H1 (cell line): ENCODE measurements around the gene MTCH1. TPM values are rescaled to one million over a fixed set of nuclear protein-coding genes. Genes with fewer than 3 reads are reported as not detected.

ENCODE experiments used
- CTCF ChIA-PET: fragments of 300-600 bp; sonication (Branson Sonifier 250); formaldehyde crosslinking; loops from one replicate; lab custom pipeline; 2021; ENCODE audit not compliant: partially characterized antibody; lab: Charles Lee
- POLR2A ChIA-PET: fragments of 300-600 bp; sonication (Branson Sonifier 250); formaldehyde crosslinking; loops from one replicate; lab custom pipeline; 2021; ENCODE audit warnings: inconsistent platforms; ENCODE audit not compliant: partially characterized antibody; lab: Charles Lee
- DNase-seq, 2 experiments: peaks; one replicate each; pipeline versions ENCODE4 v3.0.0 to v3.0.0-alpha.2; 2010 to 2022; ENCODE audit warnings: low spot score in 2 of 2, low read depth in 1 of 2, mixed read lengths in 1 of 2
- FAIRE-seq: peaks from 2 replicates; lab custom pipeline; 2011; peaks lifted over from hg19 to GRCh38; lab: Jason Lieb, UNC
- H2AFZ ChIP-seq: 2 replicates; pipeline ENCODE4 v1.8.1; 2012; ENCODE audit warnings: low read length, inconsistent platforms
- H2AK5ac ChIP-seq: 2 replicates; pipeline ENCODE4 v1.6.1; 2013; ENCODE audit warnings: low read depth, low read length
- H2BK120ac ChIP-seq: replicated peaks from 2 replicates; pipeline ENCODE3; 2013; ENCODE audit warnings: low read depth, low read length, inconsistent platforms
- H2BK12ac ChIP-seq: 2 replicates; pipeline ENCODE4 v1.6.1; 2013; ENCODE audit warnings: low read depth, low read length
- H2BK15ac ChIP-seq: 2 replicates; pipeline ENCODE4 v1.6.1; 2013; ENCODE audit warnings: low read length
- H2BK20ac ChIP-seq: 2 replicates; pipeline ENCODE4 v1.6.1; 2013; ENCODE audit warnings: low read length
- H2BK5ac ChIP-seq: 2 replicates; pipeline ENCODE4 v1.6.1; 2013; ENCODE audit warnings: low read depth, low read length
- H3K14ac ChIP-seq: 2 replicates; pipeline ENCODE4 v1.6.1; 2013; ENCODE audit warnings: inconsistent platforms; ENCODE audit not compliant: insufficient read length
- H3K18ac ChIP-seq: 2 replicates; pipeline ENCODE4 v1.6.1; 2013; ENCODE audit warnings: low read length; ENCODE audit errors: extremely low read depth
- H3K23ac ChIP-seq: 2 replicates; pipeline ENCODE4 v1.6.1; 2013; ENCODE audit warnings: inconsistent platforms; ENCODE audit not compliant: insufficient read length
- H3K23me2 ChIP-seq: 2 replicates; pipeline ENCODE4 v1.6.1; 2013; ENCODE audit warnings: low read depth, low read length
- H3K27ac ChIP-seq: 2 replicates; pipeline ENCODE4 v1.6.1; 2011; ENCODE audit warnings: low read depth, low read length, inconsistent platforms
- H3K27me3 ChIP-seq, 4 experiments: replicated peaks in 1 of 4; 1 replicate in 1 of 4; 2 replicates in 3 of 4; pipeline versions ENCODE4 v1.6.1 to v1.8.1; 2011 to 2013; ENCODE audit warnings: low read length in 3 of 4, mild to moderate bottlenecking in 3 of 4, inconsistent platforms in 2 of 4, mixed read lengths in 2 of 4, moderate library complexity in 1 of 4; ENCODE audit not compliant: control insufficient read depth in 3 of 4, insufficient read depth in 3 of 4; ENCODE audit errors: extremely low read depth in 1 of 4
- H3K36me3 ChIP-seq, 4 experiments: 2 replicates each; pipeline versions ENCODE4 v1.6.1 to v1.8.1; 2011 to 2013; ENCODE audit warnings: mild to moderate bottlenecking in 4 of 4, low read length in 3 of 4, moderate library complexity in 2 of 4, control low read depth in 1 of 4, inconsistent platforms in 1 of 4; ENCODE audit not compliant: insufficient read depth in 4 of 4, control insufficient read depth in 2 of 4
- H3K4ac ChIP-seq: replicated peaks from 2 replicates; pipeline ENCODE3; 2013; ENCODE audit warnings: low read length, low read depth, mixed read lengths, inconsistent platforms; ENCODE audit not compliant: insufficient read length
- H3K4me1 ChIP-seq, 4 experiments: replicated peaks in 1 of 4; 1 replicate in 1 of 4; 2 replicates in 3 of 4; pipeline versions ENCODE4 v1.6.1 to v1.8.1; 2011 to 2013; ENCODE audit warnings: low read length in 3 of 4, inconsistent platforms in 2 of 4, mixed read lengths in 1 of 4; ENCODE audit not compliant: insufficient read depth in 4 of 4, control insufficient read depth in 3 of 4
- H3K4me2 ChIP-seq, 2 experiments: 2 replicates each; pipeline versions ENCODE4 v1.6.1 to v1.8.1; 2011 to 2013; ENCODE audit warnings: low read depth in 2 of 2, low read length in 2 of 2, control low read depth in 1 of 2, inconsistent platforms in 1 of 2, mild to moderate bottlenecking in 1 of 2; ENCODE audit not compliant: insufficient read depth in 1 of 2
- H3K4me3 ChIP-seq, 4 experiments: fragments of 200-600, 300-600 bp in 1 of 4; sonication (generic), shearing (Covaris generic), sonication (Bioruptor Twin) in 1 of 4; 2 replicates each; pipeline versions ENCODE4 v1.5.1 to v1.8.1; 2011 to 2016; ENCODE audit warnings: low read length in 4 of 4, low read depth in 3 of 4, control low read depth in 2 of 4, inconsistent platforms in 2 of 4, mild to moderate bottlenecking in 2 of 4, mixed read lengths in 1 of 4, moderate library complexity in 1 of 4; ENCODE audit not compliant: insufficient read depth in 2 of 4; ENCODE audit errors: extremely low read depth in 1 of 4
- H3K56ac ChIP-seq: replicated peaks from 2 replicates; pipeline ENCODE3; 2013; ENCODE audit warnings: low read depth, mild to moderate bottlenecking, mixed read lengths, low read length, inconsistent platforms; ENCODE audit not compliant: insufficient read length
- H3K79me1 ChIP-seq: 2 replicates; pipeline ENCODE4 v1.6.1; 2013; ENCODE audit warnings: low read depth, low read length, control low read depth
- H3K79me2 ChIP-seq, 2 experiments: 2 replicates each; pipeline versions ENCODE4 v1.6.1 to v1.8.1; 2012 to 2013; ENCODE audit warnings: low read length in 2 of 2, mild to moderate bottlenecking in 2 of 2, inconsistent platforms in 1 of 2; ENCODE audit not compliant: insufficient read depth in 2 of 2, control insufficient read depth in 1 of 2
- H3K9ac ChIP-seq, 4 experiments: replicated peaks in 1 of 4; 1 replicate in 1 of 4; 2 replicates in 3 of 4; pipeline versions ENCODE4 v1.6.1 to v1.8.1; 2011 to 2013; ENCODE audit warnings: low read depth in 3 of 4, low read length in 3 of 4, control low read depth in 2 of 4, mild to moderate bottlenecking in 2 of 4, moderate library complexity in 2 of 4, inconsistent platforms in 1 of 4; ENCODE audit errors: extremely low read depth in 1 of 4
- H3K9me3 ChIP-seq, 2 experiments: 2 replicates each; pipeline versions ENCODE4 v1.6.1 to v1.8.1; 2012 to 2013; ENCODE audit warnings: mild to moderate bottlenecking in 2 of 2, moderate library complexity in 2 of 2, control low read depth in 1 of 2, inconsistent platforms in 1 of 2, low read depth in 1 of 2, low read length in 1 of 2, mixed read lengths in 1 of 2; ENCODE audit not compliant: insufficient read depth in 2 of 2
- H4K20me1 ChIP-seq, 2 experiments: replicated peaks in 1 of 2; 2 replicates each; pipeline versions ENCODE3 to v1.8.1; 2011 to 2013; ENCODE audit warnings: inconsistent platforms in 2 of 2, low read length in 2 of 2, mild to moderate bottlenecking in 1 of 2; ENCODE audit not compliant: insufficient read depth in 2 of 2, control insufficient read depth in 1 of 2
- H4K5ac ChIP-seq: 2 replicates; pipeline ENCODE4 v1.6.1; 2013; ENCODE audit warnings: low read length, low read depth, mixed read lengths, inconsistent platforms; ENCODE audit not compliant: insufficient read length
- H4K8ac ChIP-seq: 2 replicates; pipeline ENCODE4 v1.8.0; 2013; ENCODE audit warnings: mild to moderate bottlenecking, moderate library complexity, low read length, inconsistent platforms; ENCODE audit not compliant: insufficient read depth; ENCODE audit errors: extremely low read depth
- H4K91ac ChIP-seq: replicated peaks from 2 replicates; pipeline ENCODE3; 2013; ENCODE audit warnings: low read length, mixed read lengths, inconsistent platforms; ENCODE audit not compliant: insufficient read length
- BACH1 ChIP-seq: IDR thresholded peaks from 2 replicates; pipeline ENCODE4 v1.6.1; 2012; ENCODE audit warnings: low read length, improper control_type of control experiment
- CHD2 ChIP-seq: IDR thresholded peaks from 2 replicates; pipeline ENCODE4 v1.6.1; 2012; ENCODE audit warnings: low read length, improper control_type of control experiment
- FOSL1 ChIP-seq: IDR thresholded peaks from 2 replicates; pipeline ENCODE4 v1.6.1; 2011; ENCODE audit warnings: mild to moderate bottlenecking, low read depth, low read length, moderate library complexity; ENCODE audit not compliant: insufficient read depth
- KDM1A ChIP-seq: fragments of 200-600, 300-600 bp; sonication (generic); IDR thresholded peaks from 2 replicates; pipeline ENCODE4 v1.7.1; 2016; ENCODE audit warnings: mild to moderate bottlenecking, low read length, borderline replicate concordance
- PHF8 ChIP-seq: fragments of 200-600 bp; sonication (generic); conservative IDR thresholded peaks from 2 replicates; pipeline ENCODE4 v1.7.1; 2012; ENCODE audit warnings: low read depth, mild to moderate bottlenecking, inconsistent platforms, low read length, moderate library complexity
- RXRA ChIP-seq: IDR thresholded peaks from 2 replicates; pipeline ENCODE4 v1.6.1; 2011; ENCODE audit warnings: low read depth, mild to moderate bottlenecking, low read length, moderate library complexity; ENCODE audit not compliant: insufficient read depth
- SP4 ChIP-seq: IDR thresholded peaks from 2 replicates; pipeline ENCODE4 v1.6.1; 2012; ENCODE audit warnings: low read length, inconsistent platforms
- SUZ12 ChIP-seq: fragments of 200-600 bp; sonication (generic); IDR thresholded peaks from 2 replicates; pipeline ENCODE4 v1.6.1; 2012; ENCODE audit warnings: mild to moderate bottlenecking, inconsistent platforms, low read length, moderate library complexity, mixed read lengths
- ZNF274 ChIP-seq: IDR thresholded peaks from 2 replicates; pipeline ENCODE4 v1.7.0; 2012; ENCODE audit warnings: low read length, borderline replicate concordance; ENCODE audit errors: extremely low read depth
- WGBS, 2 experiments: shearing (Covaris generic) in 1 of 2; methylation state at CpG; one replicate each; pipeline versions ENCODE4 v1.1.6 to v1.1.7; 2013 to 2015; ENCODE audit warnings: low lambda C conversion rate in 2 of 2, mixed read lengths in 2 of 2, inconsistent platforms in 1 of 2, low coverage in 1 of 2, missing lambda C conversion rate in 1 of 2; ENCODE audit not compliant: insufficient replicate concordance in 2 of 2, insufficient coverage in 1 of 2, insufficient read length in 1 of 2; ENCODE audit errors: extremely low coverage in 1 of 2, missing lambda C conversion rate in 1 of 2; 5-methylcytosine and 5-hydroxymethylcytosine counted together
- polyA plus RNA-seq, 7 experiments: library from polyadenylated mRNA; depleted of rRNA in 3 of 7; stranded (reverse) in 5 of 7; unstranded in 2 of 7; fragments of >200 nt in 5 of 7; fragments of 200-250 nt in 2 of 7; gene quantifications; 1 replicate in 5 of 7; 2 replicates in 1 of 7; 4 replicates in 1 of 7; pipeline versions ENCODE4 v1.2.1 to v1.2.3, GENCODE V29; 2011 to 2013; ENCODE audit warnings: missing spikeins in 2 of 7, mixed read lengths in 2 of 7
- total RNA-seq: library from RNA; stranded (reverse); fragmentation: NEBNext Ultra II Directional; extraction: Animal tissue kit (Norgen Biotek cat#: 25700); gene quantifications from 2 replicates; pipeline ENCODE4 v1.2.1, GENCODE V29; 2021
- TF ChIP-seq, protein P1 (sequence below): IDR thresholded peaks from 2 replicates; pipeline ENCODE4 v1.6.1; 2011; ENCODE audit warnings: low read length, improper control_type of control experiment

MTCH1 gene
- total and polyA plus RNA-seq, 2 of the 8 experiments (the other 6 are each of a cell fraction or from before 2014, with no cell fraction given): 169 to 214 TPM

DNA sequence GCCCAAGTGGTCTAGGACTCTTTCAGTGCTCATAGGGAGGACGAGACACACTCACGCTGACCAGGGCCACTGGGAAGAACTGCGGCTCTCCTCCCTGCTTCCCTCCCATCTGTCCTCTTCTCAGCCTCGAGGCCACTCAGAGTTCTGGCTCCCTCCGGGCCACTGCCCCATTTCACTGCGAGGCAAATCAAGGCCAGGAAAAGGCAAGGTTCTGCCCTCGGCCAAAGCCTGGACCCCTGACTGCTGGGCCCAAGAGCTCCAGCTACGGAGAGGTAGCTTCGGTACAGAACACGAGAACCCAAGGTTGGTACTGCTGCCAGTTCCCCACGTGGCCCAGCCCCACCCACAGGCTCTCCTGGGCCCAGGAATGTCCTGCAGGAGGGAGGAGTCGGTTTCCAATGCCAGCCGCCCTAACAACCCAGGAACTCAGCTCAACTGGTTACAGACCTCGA, 16.7 kb downstream of the MTCH1 start:
- no peak overlapping the region for H3K27ac ChIP-seq
- H4K8ac ChIP-seq: no peak overlapping the region
- no peak overlapping the region for H4K91ac ChIP-seq
- H2BK20ac ChIP-seq: no peak overlapping the region
- no peak overlapping the region for H3K9ac ChIP-seq
- ChIA-PET CTCF (interaction anchor here (1.2 to 3.1 kb wide), 3 partner anchors 8 to 49 kb away, joined by 3 to 12 read pairs (median 9); no protein-coding TSS in a partner anchor), POLR2A (interaction anchor here (1.5 kb wide), 1 partner anchor 13 kb away, joined by 3 read pairs; no protein-coding TSS in a partner anchor)
- no peak overlapping the region for H3K4me3 ChIP-seq
- H3K27me3 ChIP-seq: no peaks in the 10 kb centered on the region
- H3K18ac ChIP-seq: no peak overlapping the region
- no peak overlapping the region for H4K5ac ChIP-seq
- H3K4me1 ChIP-seq: no peaks in the 10 kb centered on the region
- WGBS, 2 experiments: 92% methylated on average over 14 of the region's 14 CpGs; no CpG with 5 or more reads in 1 of the 2 experiments
- H3K14ac ChIP-seq: no peak overlapping the region
- peaks cover 3 to 6% of the 10 kb centered on the region in 2 experiments for H4K20me1 ChIP-seq
- no peak overlapping the region for H3K23ac ChIP-seq
- no peak overlapping the region for H2BK120ac ChIP-seq
- no peak overlapping the region for H3K4me2 ChIP-seq
- no peak overlapping the region for H3K4ac ChIP-seq
- no peak overlapping the region for H2BK15ac ChIP-seq
- H3K79me1 ChIP-seq: no peaks in the 10 kb centered on the region; the same call in 1 of the 2 replicates
- no peak overlapping the region for H2BK12ac ChIP-seq
- no peak for DNase-seq
- no peak for FAIRE-seq
- no peaks in the 10 kb centered on the region for H3K79me2 ChIP-seq
- no peak overlapping the region for H2AFZ ChIP-seq
- H2AK5ac ChIP-seq: no peak overlapping the region
- no peaks in the 10 kb centered on the region for H3K9me3 ChIP-seq
- no peak overlapping the region for H3K56ac ChIP-seq
- no peaks in the 10 kb centered on the region for H3K23me2 ChIP-seq
- no peak overlapping the region for H2BK5ac ChIP-seq
- peaks cover 40 to 65% (median 60%) of the 10 kb centered on the region in 4 experiments for H3K36me3 ChIP-seq
- TF ChIP-seq ZNF274: no peak
- no peak for TF ChIP-seq KDM1A
- TF ChIP-seq, protein P1, sequence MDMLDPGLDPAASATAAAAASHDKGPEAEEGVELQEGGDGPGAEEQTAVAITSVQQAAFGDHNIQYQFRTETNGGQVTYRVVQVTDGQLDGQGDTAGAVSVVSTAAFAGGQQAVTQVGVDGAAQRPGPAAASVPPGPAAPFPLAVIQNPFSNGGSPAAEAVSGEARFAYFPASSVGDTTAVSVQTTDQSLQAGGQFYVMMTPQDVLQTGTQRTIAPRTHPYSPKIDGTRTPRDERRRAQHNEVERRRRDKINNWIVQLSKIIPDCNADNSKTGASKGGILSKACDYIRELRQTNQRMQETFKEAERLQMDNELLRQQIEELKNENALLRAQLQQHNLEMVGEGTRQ: no peak
- TF ChIP-seq CHD2: no peak
- no peak for TF ChIP-seq BACH1
- no peak for TF ChIP-seq SUZ12
- no peak for TF ChIP-seq RXRA
- no peak for TF ChIP-seq PHF8
- TF ChIP-seq FOSL1: no peak
- no peak for TF ChIP-seq SP4
